LNCaP clone FGC (cell line): Measurements from ENCODE around the gene NADK2.

Experiments
- DNase-seq: peaks from one replicate; pipeline ENCODE4 v3.0.0-alpha.2; 2011; ENCODE audit warnings: low read depth
- H3K4me3 ChIP-seq: 2 replicates; pipeline ENCODE4 v1.5.1; 2011; ENCODE audit warnings: mild to moderate bottlenecking, low read depth, low read length, control low read depth
- CTCF ChIP-seq: IDR thresholded peaks from 2 replicates; pipeline ENCODE4 v1.5.1; 2012; ENCODE audit warnings: mild to moderate bottlenecking; ENCODE audit not compliant: control insufficient read depth, insufficient read depth; ENCODE audit errors: extremely low read depth

Gene NADK2

GRCh38 chr5:36177154-36177553 is 64.6 kb downstream of the NADK2 start:
- H3K4me3 ChIP-seq = no peak overlapping the region
- DNase-seq = no peak
- TF ChIP-seq CTCF = no peak

DNA sequence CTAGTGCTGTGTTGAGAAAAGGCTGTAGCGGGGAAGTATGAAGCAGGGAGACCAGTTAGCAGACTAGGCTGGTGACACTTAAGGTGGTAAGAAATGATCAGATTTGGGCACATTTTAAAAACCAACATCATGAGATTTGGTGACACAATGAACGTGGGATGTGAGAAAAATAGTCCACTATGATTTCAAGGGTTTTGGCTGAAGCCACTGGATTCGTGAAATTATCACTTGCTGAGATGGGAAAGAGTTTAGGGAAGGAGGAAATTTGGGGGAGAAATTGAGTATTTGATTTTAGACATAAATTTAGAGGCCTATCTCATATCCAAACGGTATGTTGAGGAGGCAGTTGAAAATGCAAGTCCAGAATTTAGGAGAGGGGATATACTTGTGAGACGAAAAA is 66.7 kb downstream of the NADK2 start:
- DNase-seq = no peak
- no peak overlapping the region for H3K4me3 ChIP-seq
- no peak for TF ChIP-seq CTCF

DNA sequence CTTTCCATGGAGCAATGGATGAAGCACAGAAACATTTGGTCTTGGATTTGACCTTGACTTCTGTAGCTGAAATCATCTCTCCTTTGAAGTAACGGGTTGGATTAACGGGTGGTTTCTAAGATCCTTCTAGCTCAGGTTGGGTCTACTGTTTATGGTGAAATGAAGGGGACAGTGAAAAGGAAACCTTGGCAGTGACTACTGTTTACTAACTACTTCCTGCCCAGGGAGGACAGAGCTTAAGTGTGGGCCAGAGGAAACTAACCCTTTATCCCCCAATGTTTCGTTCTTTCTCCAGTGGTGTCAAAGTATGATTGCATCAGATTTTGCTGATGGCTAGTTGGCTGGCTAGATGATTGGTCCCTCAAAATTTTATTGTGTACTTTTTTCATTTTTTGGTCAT is 67.6 kb downstream of the NADK2 start:
- no peak for DNase-seq
- TF ChIP-seq CTCF = no peak

DNA sequence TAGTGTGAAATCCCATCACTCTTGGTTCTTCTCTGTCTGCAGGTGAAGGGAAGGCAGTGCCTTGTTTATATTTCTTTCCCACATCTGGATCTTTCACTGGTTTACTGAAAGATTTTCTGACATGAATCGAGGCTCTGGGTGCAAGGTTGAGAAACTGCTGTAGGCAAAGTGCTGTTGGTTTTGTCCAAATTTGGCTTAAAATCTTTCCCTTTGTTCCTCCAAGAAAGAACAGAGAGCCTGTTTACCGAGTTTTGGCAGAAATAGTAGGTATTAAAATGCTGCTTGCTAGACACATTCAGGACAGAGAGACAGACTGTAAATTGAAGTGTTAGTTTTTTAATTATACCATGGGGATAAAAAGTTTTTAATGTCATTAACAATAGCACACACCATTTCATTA is 68.3 kb downstream of the NADK2 start:
- H3K4me3 ChIP-seq = no peak overlapping the region
- TF ChIP-seq CTCF = no peak

More for the DNA sequence above, 67.6 kb downstream of the NADK2 start:
- no peak overlapping the region for H3K4me3 ChIP-seq

GRCh38 chr5:36172599-36172998 is 69.1 kb downstream of the NADK2 start:
- TF ChIP-seq CTCF = no peak
- DNase-seq = no peak
- no peak overlapping the region for H3K4me3 ChIP-seq

More for the DNA sequence above, 68.3 kb downstream of the NADK2 start:
- DNase-seq = no peak

DNA sequence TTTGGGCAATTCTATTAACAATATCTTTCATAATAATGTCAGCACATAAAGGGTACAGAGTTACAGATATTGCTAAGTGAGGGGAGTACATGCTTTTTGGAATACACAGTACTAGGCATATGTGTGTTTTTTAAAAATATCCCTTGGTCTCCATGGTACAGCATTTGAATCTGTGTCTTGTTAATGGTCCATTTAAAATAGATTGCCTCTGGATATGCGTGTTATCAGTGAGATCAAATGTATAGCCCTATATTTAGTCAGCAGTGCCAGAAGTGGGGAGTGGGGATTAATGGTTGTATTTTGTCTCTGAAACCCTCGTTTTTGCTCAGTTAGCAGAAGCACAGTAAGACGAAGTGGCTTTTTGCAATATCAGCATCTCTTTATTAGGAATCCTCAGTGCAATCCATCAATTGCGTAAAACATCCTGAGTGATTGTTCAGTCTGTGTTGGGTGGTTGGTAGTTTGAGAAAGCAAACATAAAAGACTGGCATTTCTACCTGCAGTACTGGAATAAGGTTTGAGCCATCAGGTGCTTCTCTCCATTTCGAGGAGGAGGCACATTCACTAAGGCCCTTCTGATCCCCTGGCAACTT is 70.8 kb downstream of the NADK2 start:
- no peak overlapping the region for H3K4me3 ChIP-seq
- no peak for TF ChIP-seq CTCF

DNA sequence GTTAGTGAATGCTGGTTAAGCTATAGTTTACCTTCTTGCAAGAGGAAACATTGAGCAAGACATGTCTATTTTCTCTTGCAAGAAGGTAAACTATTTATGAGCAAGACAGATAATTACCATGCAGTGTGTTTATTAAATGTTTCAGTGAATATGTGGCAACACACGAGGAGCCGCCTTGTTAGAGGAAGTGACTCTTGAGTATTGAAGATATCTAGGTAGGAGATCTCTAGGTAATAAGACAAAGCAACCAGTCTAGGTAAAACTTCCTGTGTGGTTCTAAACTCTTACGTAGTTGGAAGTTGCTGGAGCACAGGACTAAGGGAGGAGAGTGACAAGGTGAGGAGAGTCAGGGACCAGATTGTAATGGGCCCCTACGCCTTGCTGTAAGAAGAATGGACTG is 73.0 kb downstream of the NADK2 start:
- DNase-seq = no peak
- no peak for TF ChIP-seq CTCF
- H3K4me3 ChIP-seq = no peak overlapping the region

More for the DNA sequence above, 70.8 kb downstream of the NADK2 start:
- no peak for DNase-seq
